ENCODE data around the gene ZNF860.

The ZNF860 gene

GRCh38 chr3:32021155-32021554, 39.6 kb downstream of the ZNF860 start:
- Histone ChIP-seq H3K79me2 (ENCODE audit: insufficient read depth, low read length) (no peaks in the 10 kb centered on the region), H3K27ac (ENCODE audit: low read depth, low read length, poor library complexity, severe bottlenecking) (no peak overlapping the region), H3K9me3 (ENCODE audit: low read length) (no peaks in the 10 kb centered on the region), H3K9ac (ENCODE audit: low read length) (no peak overlapping the region), H2AFZ (ENCODE audit: low read length) (no peak overlapping the region), H4K20me1 (ENCODE audit: insufficient read depth, low read length) (no peaks in the 10 kb centered on the region), H3K27me3 (ENCODE audit: insufficient read depth, low read length) (no peaks in the 10 kb centered on the region), H3K4me1 (ENCODE audit: insufficient read depth, low read length, severe bottlenecking) (peaks cover 12% of the 10 kb centered on the region), H3K4me2 (ENCODE audit: low read length) (no peak overlapping the region), H3K36me3 (ENCODE audit: insufficient read depth, low read length) (no peaks in the 10 kb centered on the region), H3K4me3 (ENCODE audit: low read depth, low read length, poor library complexity, severe bottlenecking) (no peak overlapping the region), H3K9me2 (ENCODE audit: low read depth, low read length) (no peaks in the 10 kb centered on the region), H3F3A (ENCODE audit: insufficient read depth, low read length) (no peaks in the 10 kb centered on the region)
- TF ChIP-seq, protein P1, sequence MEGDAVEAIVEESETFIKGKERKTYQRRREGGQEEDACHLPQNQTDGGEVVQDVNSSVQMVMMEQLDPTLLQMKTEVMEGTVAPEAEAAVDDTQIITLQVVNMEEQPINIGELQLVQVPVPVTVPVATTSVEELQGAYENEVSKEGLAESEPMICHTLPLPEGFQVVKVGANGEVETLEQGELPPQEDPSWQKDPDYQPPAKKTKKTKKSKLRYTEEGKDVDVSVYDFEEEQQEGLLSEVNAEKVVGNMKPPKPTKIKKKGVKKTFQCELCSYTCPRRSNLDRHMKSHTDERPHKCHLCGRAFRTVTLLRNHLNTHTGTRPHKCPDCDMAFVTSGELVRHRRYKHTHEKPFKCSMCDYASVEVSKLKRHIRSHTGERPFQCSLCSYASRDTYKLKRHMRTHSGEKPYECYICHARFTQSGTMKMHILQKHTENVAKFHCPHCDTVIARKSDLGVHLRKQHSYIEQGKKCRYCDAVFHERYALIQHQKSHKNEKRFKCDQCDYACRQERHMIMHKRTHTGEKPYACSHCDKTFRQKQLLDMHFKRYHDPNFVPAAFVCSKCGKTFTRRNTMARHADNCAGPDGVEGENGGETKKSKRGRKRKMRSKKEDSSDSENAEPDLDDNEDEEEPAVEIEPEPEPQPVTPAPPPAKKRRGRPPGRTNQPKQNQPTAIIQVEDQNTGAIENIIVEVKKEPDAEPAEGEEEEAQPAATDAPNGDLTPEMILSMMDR (IDR thresholded peaks at IDR 0.05; ENCODE audit: low read length): no peak
- no peak for TF ChIP-seq EZH2 (IDR thresholded peaks at IDR 0.05; ENCODE audit: borderline replicate concordance, low read length)

- Histone ChIP-seq H4K20me1 (ENCODE audit: insufficient read depth, low read length) (no peaks in the 10 kb centered on the region), H3K9me3 (ENCODE audit: low read length) (no peaks in the 10 kb centered on the region), H2AFZ (ENCODE audit: low read length) (no peak overlapping the region), H3K4me1 (ENCODE audit: insufficient read depth, low read length, severe bottlenecking) (peaks cover 18% of the 10 kb centered on the region), H3K4me2 (ENCODE audit: low read length) (no peak overlapping the region), H3K79me2 (ENCODE audit: insufficient read depth, low read length) (no peaks in the 10 kb centered on the region), H3K27ac (ENCODE audit: low read depth, low read length, poor library complexity, severe bottlenecking) (no peak overlapping the region), H3K4me3 (ENCODE audit: low read depth, low read length, poor library complexity, severe bottlenecking) (no peak overlapping the region), H3K9me2 (ENCODE audit: low read depth, low read length) (no peaks in the 10 kb centered on the region), H3F3A (ENCODE audit: insufficient read depth, low read length) (no peaks in the 10 kb centered on the region), H3K27me3 (ENCODE audit: insufficient read depth, low read length) (no peaks in the 10 kb centered on the region), H3K36me3 (ENCODE audit: insufficient read depth, low read length) (no peaks in the 10 kb centered on the region), H3K9ac (ENCODE audit: low read length) (no peak overlapping the region)
- no peak for TF ChIP-seq EZH2 (IDR thresholded peaks at IDR 0.05; ENCODE audit: borderline replicate concordance, low read length)
- TF ChIP-seq, protein P1 (IDR thresholded peaks at IDR 0.05; ENCODE audit: low read length): no peak
These were observed 40.2 kb downstream of the ZNF860 start for GRCh38 chr3:32021748-32022147.

- H3K4me2 ChIP-seq (ENCODE audit: low read length): no peak overlapping the region
- H3K27me3 ChIP-seq (ENCODE audit: insufficient read depth, low read length): no peaks in the 10 kb centered on the region
- H3F3A ChIP-seq (ENCODE audit: insufficient read depth, low read length): no peaks in the 10 kb centered on the region
- no peaks in the 10 kb centered on the region for H4K20me1 ChIP-seq (ENCODE audit: insufficient read depth, low read length)
- no peak overlapping the region for H3K9ac ChIP-seq (ENCODE audit: low read length)
- no peak overlapping the region for H3K27ac ChIP-seq (ENCODE audit: low read depth, low read length, poor library complexity, severe bottlenecking)
- H3K36me3 ChIP-seq (ENCODE audit: insufficient read depth, low read length): no peaks in the 10 kb centered on the region
- H3K9me2 ChIP-seq (ENCODE audit: low read depth, low read length): no peaks in the 10 kb centered on the region
- TF ChIP-seq, protein P1 (IDR thresholded peaks at IDR 0.05; ENCODE audit: low read length): no peak
- no peak for TF ChIP-seq EZH2 (IDR thresholded peaks at IDR 0.05; ENCODE audit: borderline replicate concordance, low read length)
- H2AFZ ChIP-seq (ENCODE audit: low read length): no peak overlapping the region
- peaks cover 23% of the 10 kb centered on the region for H3K4me1 ChIP-seq (ENCODE audit: insufficient read depth, low read length, severe bottlenecking)
- no peak overlapping the region for H3K4me3 ChIP-seq (ENCODE audit: low read depth, low read length, poor library complexity, severe bottlenecking)
- no peaks in the 10 kb centered on the region for H3K79me2 ChIP-seq (ENCODE audit: insufficient read depth, low read length)
- no peaks in the 10 kb centered on the region for H3K9me3 ChIP-seq (ENCODE audit: low read length)
These were observed 41.4 kb downstream of the ZNF860 start for GRCh38 chr3:32022947-32023346.

All from OCI-LY1 (cell line).